K562 (cell line): ENCODE results near the gene DARS2. TPM values are rescaled to one million over a fixed set of nuclear protein-coding genes. Genes with fewer than 3 reads are reported as not detected.

Source experiments
- ARID3A ChIP-seq: IDR thresholded peaks from 2 replicates; pipeline ENCODE4 v1.6.1; 2012; ENCODE audit warnings: low read depth, low read length, improper control_type of control experiment, borderline replicate concordance
- ARNT ChIP-seq, 2 experiments: fragments of 450-650 bp; IDR thresholded peaks; 2 replicates each; pipeline ENCODE4 v1.6.1; 2016; ENCODE audit warnings: mild to moderate bottlenecking in 1 of 2
- CCAR2 ChIP-seq: fragments of 200-400 bp; formaldehyde crosslinking; IDR thresholded peaks from 2 replicates; pipeline ENCODE4 v1.6.1; 2017; ENCODE audit warnings: mild to moderate bottlenecking, low read depth, low read length
- CREBBP ChIP-seq: IDR thresholded peaks from one replicate; pipeline ENCODE4 v1.6.1; 2012; ENCODE audit warnings: low read depth, mild to moderate bottlenecking, control low read depth, inconsistent platforms, low read length
- POLR2G ChIP-seq: fragments of 200-400 bp; formaldehyde crosslinking; IDR thresholded peaks from 2 replicates; pipeline ENCODE4 v1.6.1; 2017; ENCODE audit warnings: low read depth, mild to moderate bottlenecking, antibody characterized with exemption, low read length, moderate library complexity
- PRPF4 ChIP-seq: fragments of 200-400 bp; formaldehyde crosslinking; IDR thresholded peaks from one replicate; pipeline ENCODE4 v1.6.1; 2017; ENCODE audit warnings: low read length, low read depth, mild to moderate bottlenecking; ENCODE audit not compliant: insufficient read depth, poor library complexity, severe bottlenecking
- SAFB2 ChIP-seq: fragments of 200-400 bp; formaldehyde crosslinking; IDR thresholded peaks from 2 replicates; pipeline ENCODE4 v1.6.1; 2018; ENCODE audit warnings: borderline replicate concordance, low read length, low read depth, moderate library complexity; ENCODE audit not compliant: severe bottlenecking
- TBL1XR1 ChIP-seq, 2 experiments: IDR thresholded peaks; 2 replicates each; pipeline ENCODE4 v1.6.1; 2012; ENCODE audit warnings: improper control_type of control experiment in 2 of 2, low read length in 2 of 2, mild to moderate bottlenecking in 1 of 2
- TFAP4 ChIP-seq: sonication (generic); formaldehyde crosslinking; IDR thresholded peaks from 2 replicates; pipeline ENCODE4 v1.8.0; 2022; ENCODE audit warnings: missing genetic modification reagents, mild to moderate bottlenecking, moderate library complexity, borderline replicate concordance
- ZMIZ1 ChIP-seq, 2 experiments: fragments of 150-350 bp in 1 of 2; IDR thresholded peaks; 2 replicates each; pipeline ENCODE4 v1.6.1; 2012 to 2016; ENCODE audit warnings: low read depth in 2 of 2, low read length in 2 of 2, mild to moderate bottlenecking in 1 of 2, moderate library complexity in 1 of 2
- ZNF311 ChIP-seq: fragments of 250-450 bp; sonication (Bioruptor Pico); IDR thresholded peaks from 2 replicates; pipeline ENCODE4 v1.4.0; 2020; ENCODE audit warnings: mild to moderate bottlenecking, moderate library complexity
- polyA plus RNA-seq, 8 experiments: library from polyadenylated mRNA; depleted of rRNA in 4 of 8; stranded (reverse) in 5 of 8; unstranded in 3 of 8; fragments of >200 nt; fragmentation: Nextera tagmentation in 2 of 8; fragmentation: Illumina TruSeq in 1 of 8; extraction: Ambion mirVana in 2 of 8; extraction: Trizol in 1 of 8; gene quantifications; 2 replicates each; pipeline versions ENCODE4 v1.2.1 to v1.2.3, GENCODE V29; 2011 to 2014; ENCODE audit warnings: inconsistent platforms in 1 of 8, missing spikeins in 1 of 8
- total RNA-seq, 7 experiments: library from RNA; depleted of rRNA in 6 of 7; stranded (reverse); fragments of >200 nt in 6 of 7; fragmentation: Illumina TruSeq in 2 of 7; extraction: Trizol in 2 of 7; gene quantifications; 2 replicates each; pipeline versions ENCODE4 v1.2.1 to v1.2.3, GENCODE V29; 2011 to 2021; ENCODE audit warnings: low replicate concordance in 1 of 7
- TF ChIP-seq, protein P1 (sequence below): fragments of 250-450 bp; sonication (Bioruptor Pico); IDR thresholded peaks from 2 replicates; pipeline ENCODE4 v1.5.0; 2021; ENCODE audit warnings: mild to moderate bottlenecking, borderline replicate concordance
- TF ChIP-seq, protein P2 (sequence below): fragments of 250-450 bp; sonication (Bioruptor Pico); IDR thresholded peaks from 2 replicates; pipeline ENCODE4 v1.8.0; 2021; ENCODE audit warnings: mild to moderate bottlenecking, moderate library complexity

The DARS2 gene
- total and polyA plus RNA-seq, 9 of the 15 experiments (the other 6 are each of a cell fraction or from before 2014, with no cell fraction given) = 36.4 to 96.7 (median 68.6) TPM

DNA sequence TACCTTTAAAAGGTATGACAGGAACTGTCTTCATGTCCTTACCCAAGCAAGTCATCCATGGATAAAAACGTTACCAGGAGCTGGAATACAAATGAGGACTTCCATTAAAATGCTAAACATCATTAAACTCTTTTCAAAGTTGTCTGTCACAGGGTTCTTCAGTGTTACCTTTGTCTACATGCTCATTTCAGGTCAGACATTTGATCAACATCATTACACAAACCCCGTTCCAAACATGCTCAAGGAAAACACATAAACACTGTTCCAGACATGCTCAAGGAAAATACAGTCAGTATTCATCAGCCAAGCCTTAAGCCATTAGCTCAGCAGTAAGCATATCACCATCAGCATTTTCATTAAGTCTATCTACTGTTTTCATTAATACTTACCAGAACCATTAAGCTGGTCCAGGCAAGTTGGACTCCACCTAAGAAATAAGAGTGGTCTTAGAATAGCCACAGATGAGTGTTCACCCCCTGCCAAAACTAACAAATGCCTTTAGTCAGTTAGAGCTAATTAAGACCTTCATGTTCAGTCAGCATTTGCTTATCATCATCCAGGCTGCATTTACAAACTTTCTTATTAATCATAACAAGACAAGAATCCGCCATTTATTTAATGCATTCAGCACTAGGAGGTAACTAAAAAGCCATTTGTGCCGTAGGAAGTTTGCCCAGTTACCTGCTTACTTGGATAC, 41.1 kb downstream of the DARS2 start (continued):
- TF ChIP-seq SAFB2 (no peak), ZMIZ1 (IDR thresholded peaks at IDR 0.05; ENCODE audit: low read depth in 2 of 2, low read length in 2 of 2) (no peak), ZNF311 (CRISPR knock-in tag) (no peak), ARID3A (no peak), TFAP4 (CRISPR knock-in tag) (no peak), PRPF4 (no peak), CCAR2 (no peak), ARNT (IDR thresholded peaks at IDR 0.05) (no peak), TBL1XR1 (IDR thresholded peaks at IDR 0.05; ENCODE audit: low read length in 2 of 2) (no peak), POLR2G (peak; percentile 62), CREBBP (no peak)
- TF ChIP-seq, protein P1, sequence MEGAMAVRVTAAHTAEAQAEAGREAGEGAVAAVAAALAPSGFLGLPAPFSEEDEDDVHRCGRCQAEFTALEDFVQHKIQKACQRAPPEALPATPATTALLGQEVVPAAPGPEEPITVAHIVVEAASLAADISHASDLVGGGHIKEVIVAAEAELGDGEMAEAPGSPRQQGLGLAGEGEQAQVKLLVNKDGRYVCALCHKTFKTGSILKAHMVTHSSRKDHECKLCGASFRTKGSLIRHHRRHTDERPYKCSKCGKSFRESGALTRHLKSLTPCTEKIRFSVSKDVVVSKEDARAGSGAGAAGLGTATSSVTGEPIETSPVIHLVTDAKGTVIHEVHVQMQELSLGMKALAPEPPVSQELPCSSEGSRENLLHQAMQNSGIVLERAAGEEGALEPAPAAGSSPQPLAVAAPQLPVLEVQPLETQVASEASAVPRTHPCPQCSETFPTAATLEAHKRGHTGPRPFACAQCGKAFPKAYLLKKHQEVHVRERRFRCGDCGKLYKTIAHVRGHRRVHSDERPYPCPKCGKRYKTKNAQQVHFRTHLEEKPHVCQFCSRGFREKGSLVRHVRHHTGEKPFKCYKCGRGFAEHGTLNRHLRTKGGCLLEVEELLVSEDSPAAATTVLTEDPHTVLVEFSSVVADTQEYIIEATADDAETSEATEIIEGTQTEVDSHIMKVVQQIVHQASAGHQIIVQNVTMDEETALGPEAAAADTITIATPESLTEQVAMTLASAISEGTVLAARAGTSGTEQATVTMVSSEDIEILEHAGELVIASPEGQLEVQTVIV (CRISPR knock-in tag) = no peak
- TF ChIP-seq, protein P2, sequence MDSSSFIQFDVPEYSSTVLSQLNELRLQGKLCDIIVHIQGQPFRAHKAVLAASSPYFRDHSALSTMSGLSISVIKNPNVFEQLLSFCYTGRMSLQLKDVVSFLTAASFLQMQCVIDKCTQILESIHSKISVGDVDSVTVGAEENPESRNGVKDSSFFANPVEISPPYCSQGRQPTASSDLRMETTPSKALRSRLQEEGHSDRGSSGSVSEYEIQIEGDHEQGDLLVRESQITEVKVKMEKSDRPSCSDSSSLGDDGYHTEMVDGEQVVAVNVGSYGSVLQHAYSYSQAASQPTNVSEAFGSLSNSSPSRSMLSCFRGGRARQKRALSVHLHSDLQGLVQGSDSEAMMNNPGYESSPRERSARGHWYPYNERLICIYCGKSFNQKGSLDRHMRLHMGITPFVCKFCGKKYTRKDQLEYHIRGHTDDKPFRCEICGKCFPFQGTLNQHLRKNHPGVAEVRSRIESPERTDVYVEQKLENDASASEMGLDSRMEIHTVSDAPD (CRISPR knock-in tag) = no peak
